ENCODE data around the gene AMPD2.

AMPD2 gene

DNA sequence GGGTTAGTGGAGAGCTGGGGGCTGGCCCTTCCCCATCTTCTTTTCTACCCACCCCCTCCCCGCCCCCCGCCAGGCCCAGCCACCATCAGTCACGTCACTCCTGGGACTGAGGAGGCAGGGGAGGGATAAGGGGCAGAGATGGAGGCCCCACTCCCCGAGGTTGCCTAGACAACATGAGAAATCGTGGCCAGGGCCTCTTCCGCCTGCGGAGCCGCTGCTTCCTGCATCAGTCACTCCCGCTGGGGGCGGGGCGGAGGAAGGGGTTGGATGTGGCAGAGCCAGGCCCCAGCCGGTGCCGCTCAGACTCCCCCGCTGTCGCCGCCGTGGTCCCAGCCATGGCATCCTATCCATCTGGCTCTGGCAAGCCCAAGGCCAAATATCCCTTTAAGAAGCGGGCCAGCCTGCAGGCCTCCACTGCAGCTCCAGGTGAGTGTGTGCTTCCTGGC, 1.2 kb downstream of the AMPD2 start:
- no peak for TF ChIP-seq JUND (IDR thresholded peaks at IDR 0.05; ENCODE audit: low read depth)
- DNase-seq (ENCODE audit: low read depth in 1 of 2, low spot score in 1 of 2) = peak; percentile 67 to 82
- in situ Hi-C loops (cut with HindIII; ENCODE audit: low pct_unique_long_range_greater_than_20kb, low sequenced_read_pairs) = no loop called here

DNA sequence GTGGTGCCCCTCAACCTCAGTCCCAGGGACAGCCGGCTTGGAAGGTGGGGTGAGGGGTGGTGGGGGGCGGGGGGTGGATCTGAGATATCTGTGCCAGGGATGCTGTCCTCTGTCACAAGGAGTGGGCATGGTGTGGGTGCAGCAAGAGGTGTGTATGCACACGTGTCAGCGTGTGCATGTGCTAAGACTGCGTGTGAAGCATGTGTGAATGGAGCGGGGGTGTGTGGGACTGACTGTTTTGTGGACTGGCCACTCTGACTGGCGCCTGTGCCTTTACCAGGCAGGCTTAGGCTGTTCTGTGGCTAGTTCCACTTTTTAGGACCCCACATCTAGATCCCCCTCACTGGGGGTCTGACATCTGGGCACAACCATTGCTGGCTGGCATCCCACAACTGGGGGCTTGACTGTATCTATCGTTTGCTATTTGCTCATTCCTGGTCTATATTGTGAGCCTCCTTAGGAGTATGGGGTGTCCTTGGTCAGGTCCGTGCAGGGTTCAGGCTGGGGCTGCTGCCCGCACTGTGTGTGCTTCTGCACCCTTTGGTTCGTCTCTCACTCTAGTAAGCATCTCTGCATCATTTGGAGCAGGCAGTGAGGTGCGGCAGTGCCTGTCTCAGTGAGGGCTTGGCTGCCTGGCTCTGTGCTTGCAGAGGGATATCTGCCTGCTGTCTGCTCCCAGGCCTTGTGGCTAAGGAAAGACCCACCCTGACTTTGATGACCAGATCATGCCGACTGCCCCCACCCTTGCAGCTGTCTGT, 1.9 kb downstream of the AMPD2 start:
- DNase-seq (ENCODE audit: low read depth in 1 of 2, low spot score in 1 of 2) = no peak
- in situ Hi-C loops (cut with HindIII; ENCODE audit: low pct_unique_long_range_greater_than_20kb, low sequenced_read_pairs) = no loop called here
- TF ChIP-seq JUND (IDR thresholded peaks at IDR 0.05; ENCODE audit: low read depth) = no peak

DNA sequence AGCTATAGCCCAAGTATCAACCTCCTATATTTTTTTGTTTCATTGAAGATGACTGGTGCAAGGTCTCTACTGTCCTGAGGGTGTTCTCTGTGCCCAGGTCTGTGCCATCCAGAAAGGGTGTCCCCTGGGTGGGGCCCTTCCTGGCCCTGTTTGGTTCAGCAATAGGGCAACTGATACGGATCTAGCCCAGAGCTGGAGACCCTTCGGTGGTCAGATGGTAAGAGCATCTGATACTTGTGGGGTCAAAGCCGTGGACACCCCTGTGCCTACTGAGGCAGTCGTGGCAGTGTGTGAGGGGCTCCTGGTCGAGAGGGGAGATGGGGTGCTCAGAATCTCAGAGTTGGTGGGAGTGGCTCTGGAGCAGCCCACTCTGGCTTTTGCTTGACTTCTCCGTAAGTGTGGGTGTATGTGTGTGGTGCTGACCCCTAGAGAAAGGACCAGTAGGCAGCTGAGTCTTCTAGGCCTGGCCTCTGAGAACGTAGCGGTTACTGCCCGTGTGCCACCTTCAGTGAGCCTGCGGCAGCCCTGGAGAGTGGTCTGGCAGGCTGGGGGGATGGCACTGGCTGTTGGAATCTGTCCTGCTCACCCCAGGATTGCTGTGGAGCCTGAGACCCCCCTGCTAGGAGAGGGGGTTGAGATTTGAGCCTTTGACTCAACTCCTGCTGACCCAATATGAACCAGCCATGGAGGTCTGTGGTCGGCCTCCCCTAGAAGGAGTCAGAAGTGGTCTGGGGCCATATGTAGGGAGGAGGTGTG, 2.7 kb downstream of the AMPD2 start:
- in situ Hi-C loops (cut with HindIII; ENCODE audit: low pct_unique_long_range_greater_than_20kb, low sequenced_read_pairs) = no loop called here

DNA sequence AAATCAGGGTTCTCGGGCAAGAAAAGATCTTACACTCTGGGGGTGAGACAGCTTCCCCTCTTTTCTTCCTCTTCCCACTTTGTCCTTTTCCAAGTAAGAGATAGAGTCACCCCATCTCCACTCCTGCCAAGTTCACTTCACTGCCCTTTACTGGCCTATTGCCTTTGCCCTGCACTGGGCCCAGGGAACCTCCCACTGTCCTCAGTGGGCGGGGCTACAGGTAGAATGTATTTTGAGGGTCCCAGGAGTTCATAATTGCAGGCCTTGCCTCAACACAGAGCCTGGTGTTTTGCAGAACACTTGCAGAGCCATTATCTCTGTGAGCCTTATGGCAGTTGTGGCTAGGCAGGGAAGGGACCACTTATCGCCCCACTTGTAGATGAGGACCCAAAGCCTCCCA, 3.3 kb downstream of the AMPD2 start:
- no peak for DNase-seq (ENCODE audit: low read depth in 1 of 2, low spot score in 1 of 2)
- in situ Hi-C loops (cut with HindIII; ENCODE audit: low pct_unique_long_range_greater_than_20kb, low sequenced_read_pairs) = no loop called here
- TF ChIP-seq JUND (IDR thresholded peaks at IDR 0.05; ENCODE audit: low read depth) = no peak

More for the DNA sequence above, 2.7 kb downstream of the AMPD2 start:
- DNase-seq (ENCODE audit: low read depth in 1 of 2, low spot score in 1 of 2) = no peak
- TF ChIP-seq JUND (IDR thresholded peaks at IDR 0.05; ENCODE audit: low read depth) = no peak

DNA sequence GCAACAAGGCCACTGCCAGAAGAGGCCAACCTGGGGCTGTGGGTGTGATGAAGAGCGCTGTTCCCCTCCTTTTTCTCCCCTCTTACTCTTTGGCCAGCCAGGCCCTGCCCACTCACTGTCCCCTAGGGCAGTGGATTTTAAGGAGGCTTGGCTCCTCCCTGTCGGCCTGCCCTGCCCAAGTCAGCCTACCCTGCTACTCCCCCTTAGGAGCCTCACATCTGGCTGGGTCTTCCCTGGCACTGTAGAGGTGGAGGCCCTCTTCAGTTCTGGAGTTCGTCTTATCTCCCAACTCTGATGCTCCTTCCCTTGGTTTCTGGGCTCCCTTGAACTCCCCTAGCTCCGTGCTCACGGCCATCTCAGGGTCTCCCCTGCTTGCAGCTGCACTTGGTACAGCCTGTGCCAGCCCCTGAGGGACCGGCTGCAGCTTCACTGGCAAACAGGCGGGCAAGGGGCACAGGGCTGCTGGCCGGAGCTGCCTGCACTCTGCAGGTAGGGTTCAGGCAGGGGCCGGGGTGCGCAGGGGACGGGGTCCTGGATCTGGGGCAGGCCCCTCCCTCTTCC, 4.0 kb downstream of the AMPD2 start:
- no peak for DNase-seq (ENCODE audit: low read depth in 1 of 2, low spot score in 1 of 2)
- in situ Hi-C loops (cut with HindIII; ENCODE audit: low pct_unique_long_range_greater_than_20kb, low sequenced_read_pairs) = no loop called here
- no peak for TF ChIP-seq JUND (IDR thresholded peaks at IDR 0.05; ENCODE audit: low read depth)

DNA sequence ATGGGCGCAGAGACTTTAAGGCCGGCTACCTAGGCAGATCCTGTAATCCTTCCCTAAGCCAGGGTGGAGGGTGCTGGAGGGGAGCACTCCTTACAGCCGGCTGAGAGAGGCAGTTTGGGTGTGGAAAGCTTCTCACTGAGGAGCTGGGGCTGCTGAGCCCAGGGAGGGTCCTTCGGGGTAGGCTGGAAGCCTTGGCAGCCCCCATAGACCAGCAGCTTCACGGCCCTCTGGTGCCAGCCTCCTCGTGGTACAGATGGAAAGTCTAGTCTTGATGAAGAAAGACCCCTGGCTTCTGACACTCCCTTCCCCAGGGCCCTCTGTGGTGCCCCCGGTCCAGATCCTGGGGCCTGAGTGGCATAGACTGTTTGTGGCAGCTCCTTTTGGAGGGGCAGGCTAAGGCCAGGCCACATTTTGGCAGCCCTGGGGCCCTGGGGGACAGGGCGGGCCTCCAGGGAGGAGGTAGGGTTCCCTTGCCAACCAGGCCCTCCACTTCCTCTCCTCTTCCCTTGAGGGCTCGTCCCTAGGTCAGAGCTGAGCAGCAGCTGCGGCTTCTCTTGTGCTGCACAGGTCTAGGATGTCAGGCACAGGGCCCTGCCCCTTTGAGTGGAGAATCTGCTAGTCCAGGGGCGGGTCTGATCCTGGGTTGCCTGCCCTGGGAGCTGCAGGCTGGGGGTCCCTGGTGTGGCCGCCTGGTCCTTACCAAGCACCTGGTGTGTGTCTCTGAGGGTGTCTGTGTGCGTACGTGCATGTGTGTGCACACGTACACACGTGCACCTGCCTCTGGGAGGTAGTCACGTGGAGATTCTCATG, 4.8 kb downstream of the AMPD2 start:
- TF ChIP-seq JUND (IDR thresholded peaks at IDR 0.05; ENCODE audit: low read depth) = no peak
- in situ Hi-C loops (cut with HindIII; ENCODE audit: low pct_unique_long_range_greater_than_20kb, low sequenced_read_pairs) = no loop called here

DNA sequence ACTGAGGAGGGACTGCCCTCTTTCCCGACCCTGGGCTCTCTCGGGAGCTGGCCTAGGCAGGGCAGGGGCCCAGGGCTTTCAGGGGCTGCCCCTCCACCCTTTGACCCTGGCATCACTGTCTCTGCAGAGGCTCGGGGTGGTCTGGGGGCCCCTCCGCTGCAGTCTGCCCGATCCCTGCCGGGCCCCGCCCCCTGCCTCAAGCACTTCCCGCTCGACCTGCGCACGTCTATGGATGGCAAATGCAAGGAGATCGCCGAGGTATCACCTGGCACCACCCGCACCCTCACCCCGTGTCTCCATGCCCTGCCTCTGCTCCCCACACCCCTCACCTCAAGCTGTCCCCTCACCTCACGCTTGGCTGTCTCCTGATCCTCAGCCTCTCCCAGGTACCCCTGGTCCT, 5.5 kb downstream of the AMPD2 start:
- in situ Hi-C loops (cut with HindIII; ENCODE audit: low pct_unique_long_range_greater_than_20kb, low sequenced_read_pairs) = no loop called here
- DNase-seq (ENCODE audit: low read depth in 1 of 2, low spot score in 1 of 2) = no peak
- no peak for TF ChIP-seq JUND (IDR thresholded peaks at IDR 0.05; ENCODE audit: low read depth)

More for the DNA sequence above, 4.8 kb downstream of the AMPD2 start:
- DNase-seq (ENCODE audit: low read depth in 1 of 2, low spot score in 1 of 2) = no peak

DNA sequence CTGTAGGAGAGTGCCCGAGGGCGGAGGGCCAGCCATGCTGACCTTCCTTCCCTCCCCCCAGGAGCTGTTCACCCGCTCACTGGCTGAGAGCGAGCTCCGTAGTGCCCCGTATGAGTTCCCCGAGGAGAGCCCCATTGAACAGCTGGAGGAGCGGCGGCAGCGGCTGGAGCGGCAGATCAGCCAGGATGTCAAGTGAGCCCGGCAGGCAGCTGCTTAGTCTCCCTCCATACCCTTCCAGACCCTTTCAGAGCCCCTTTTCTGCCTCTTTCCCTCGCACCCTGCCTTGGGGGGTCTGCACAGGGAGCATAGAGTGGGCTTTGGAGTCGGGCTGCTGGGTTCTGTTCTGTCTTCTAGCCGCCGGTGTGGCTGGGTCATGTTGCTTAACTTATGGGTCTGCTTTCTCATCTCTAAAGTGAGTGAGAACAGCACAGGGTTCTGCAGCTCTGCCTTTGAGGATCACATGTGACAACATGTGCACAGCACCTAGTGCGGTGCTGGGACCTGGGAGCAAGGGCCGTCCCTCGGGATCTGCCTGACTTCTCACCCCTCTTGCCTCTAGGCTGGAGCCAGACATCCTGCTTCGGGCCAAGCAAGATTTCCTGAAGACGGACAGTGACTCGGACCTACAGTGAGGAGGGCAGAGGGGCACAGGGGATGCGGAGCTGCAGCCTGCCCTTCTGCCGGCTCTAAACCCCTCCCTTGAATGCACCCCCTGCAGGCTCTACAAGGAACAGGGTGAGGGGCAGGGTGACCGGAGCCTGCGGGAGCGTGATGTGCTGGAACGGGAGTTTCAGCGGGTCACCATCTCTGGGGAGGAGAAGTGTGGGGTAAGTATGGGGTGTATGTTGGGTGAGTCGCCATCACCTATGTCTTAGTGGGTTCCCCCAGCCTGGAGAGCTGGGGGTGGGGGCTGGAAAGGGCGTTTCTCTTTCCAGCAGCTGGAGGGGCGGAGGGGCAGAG, 6.2 kb downstream of the AMPD2 start:
- in situ Hi-C loops (cut with HindIII; ENCODE audit: low pct_unique_long_range_greater_than_20kb, low sequenced_read_pairs) = no loop called here
- no peak for DNase-seq (ENCODE audit: low read depth in 1 of 2, low spot score in 1 of 2)

DNA sequence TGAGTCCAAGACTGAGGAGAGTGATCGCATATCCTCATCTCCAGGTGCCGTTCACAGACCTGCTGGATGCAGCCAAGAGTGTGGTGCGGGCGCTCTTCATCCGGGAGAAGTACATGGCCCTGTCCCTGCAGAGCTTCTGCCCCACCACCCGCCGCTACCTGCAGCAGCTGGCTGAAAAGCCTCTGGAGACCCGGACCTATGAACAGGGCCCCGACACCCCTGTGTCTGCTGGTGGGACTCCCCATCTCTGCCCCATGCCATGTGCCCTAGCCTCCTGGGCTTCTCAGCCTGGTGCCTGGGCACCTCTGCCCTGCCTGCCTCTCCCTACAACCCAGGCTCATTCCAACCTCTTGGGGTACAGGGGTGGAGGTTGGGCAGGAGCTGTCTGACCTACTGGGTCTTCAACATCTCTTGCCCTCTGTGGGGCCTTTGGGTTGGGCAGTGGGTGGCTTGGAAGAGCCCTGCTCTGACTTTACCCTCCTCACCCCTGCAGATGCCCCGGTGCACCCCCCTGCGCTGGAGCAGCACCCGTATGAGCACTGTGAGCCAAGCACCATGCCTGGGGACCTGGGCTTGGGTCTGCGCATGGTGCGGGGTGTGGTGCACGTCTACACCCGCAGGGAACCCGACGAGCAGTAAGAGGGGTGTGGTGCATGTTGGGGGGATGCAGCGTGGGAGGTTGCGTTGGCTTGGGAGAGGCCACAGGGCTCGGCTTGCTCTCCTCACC, 7.2 kb downstream of the AMPD2 start:
- no peak for TF ChIP-seq JUND (IDR thresholded peaks at IDR 0.05; ENCODE audit: low read depth)
- DNase-seq (ENCODE audit: low read depth in 1 of 2, low spot score in 1 of 2) = no peak
- in situ Hi-C loops (cut with HindIII; ENCODE audit: low pct_unique_long_range_greater_than_20kb, low sequenced_read_pairs) = no loop called here

More for the DNA sequence above, 6.2 kb downstream of the AMPD2 start:
- no peak for TF ChIP-seq JUND (IDR thresholded peaks at IDR 0.05; ENCODE audit: low read depth)

DNA sequence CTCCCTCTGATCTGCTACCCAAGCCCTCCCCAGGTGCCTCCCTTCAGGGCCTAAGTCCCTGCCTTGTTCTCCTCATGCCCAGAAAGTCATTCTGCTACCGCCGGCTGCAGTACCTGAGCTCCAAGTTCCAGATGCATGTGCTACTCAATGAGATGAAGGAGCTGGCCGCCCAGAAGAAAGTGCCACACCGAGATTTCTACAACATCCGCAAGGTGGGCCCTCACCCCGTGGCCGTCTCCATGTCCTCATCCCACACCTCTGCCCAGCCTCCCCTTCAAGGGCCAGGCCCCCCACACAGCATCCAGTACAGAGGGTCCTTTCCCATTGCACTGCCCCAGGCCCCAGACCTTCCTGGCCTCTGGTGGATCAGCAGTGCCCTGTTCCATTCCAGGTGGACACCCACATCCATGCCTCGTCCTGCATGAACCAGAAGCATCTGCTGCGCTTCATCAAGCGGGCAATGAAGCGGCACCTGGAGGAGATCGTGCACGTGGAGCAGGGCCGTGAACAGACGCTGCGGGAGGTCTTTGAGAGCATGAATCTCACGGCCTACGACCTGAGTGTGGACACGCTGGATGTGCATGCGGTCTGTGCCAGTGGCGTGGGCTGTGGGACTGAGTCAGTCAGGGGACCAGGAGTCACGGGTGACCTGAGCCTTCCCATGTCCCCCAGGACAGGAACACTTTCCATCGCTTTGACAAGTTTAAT, 8.2 kb downstream of the AMPD2 start:
- in situ Hi-C loops (cut with HindIII; ENCODE audit: low pct_unique_long_range_greater_than_20kb, low sequenced_read_pairs) = no loop called here
- no peak for TF ChIP-seq JUND (IDR thresholded peaks at IDR 0.05; ENCODE audit: low read depth)
- no peak for DNase-seq (ENCODE audit: low read depth in 1 of 2, low spot score in 1 of 2)

Data from T47D (cell line).